Inferior parietal cortex (tissue), 1 donor: ENCODE measurements around the gene FAM107B.
A peak's percentile ranks its signal among the peaks of the same experiment; 100 is the strongest.
"Not testable (repeated sequence)": the region's sequence is repeated elsewhere in the genome, so short reads cannot be mapped to it uniquely, and the experiment has no call there.

ENCODE experiments used
- DNase-seq: peaks from one replicate; pipeline ENCODE4 v3.0.0-alpha.2; 2016; ENCODE audit errors: extremely low spot score

The FAM107B gene

DNA sequence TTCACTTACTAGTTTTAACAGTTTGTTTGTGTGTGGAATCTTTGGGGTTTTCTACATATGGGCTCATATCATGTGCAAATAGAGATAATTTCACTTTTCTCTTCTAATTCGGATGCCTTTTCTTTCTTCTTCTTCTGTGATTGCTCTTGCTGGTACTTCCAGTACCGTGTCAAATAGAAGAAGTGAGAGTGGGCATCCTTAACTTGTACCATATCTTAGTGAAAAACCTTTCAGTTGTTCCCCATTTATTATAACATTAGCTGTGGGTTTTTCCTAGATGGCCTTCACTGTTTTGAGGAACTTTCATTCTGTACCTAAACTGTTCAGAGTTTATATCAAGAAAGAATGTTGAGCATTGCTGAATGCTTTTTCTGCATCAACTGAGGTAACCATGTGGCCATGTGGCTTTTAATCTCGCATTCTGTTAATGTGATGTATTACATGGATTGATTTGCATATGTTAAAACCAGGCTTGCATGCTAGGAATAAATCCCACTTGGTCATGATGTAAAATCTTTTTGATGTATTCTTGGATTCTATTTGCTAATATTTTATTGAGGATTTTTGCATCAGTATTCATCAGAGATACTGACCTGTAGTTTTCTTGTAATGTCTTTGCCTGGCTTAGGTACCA, 78.7 kb downstream of the FAM107B start:
- DNase-seq: no peak

DNA sequence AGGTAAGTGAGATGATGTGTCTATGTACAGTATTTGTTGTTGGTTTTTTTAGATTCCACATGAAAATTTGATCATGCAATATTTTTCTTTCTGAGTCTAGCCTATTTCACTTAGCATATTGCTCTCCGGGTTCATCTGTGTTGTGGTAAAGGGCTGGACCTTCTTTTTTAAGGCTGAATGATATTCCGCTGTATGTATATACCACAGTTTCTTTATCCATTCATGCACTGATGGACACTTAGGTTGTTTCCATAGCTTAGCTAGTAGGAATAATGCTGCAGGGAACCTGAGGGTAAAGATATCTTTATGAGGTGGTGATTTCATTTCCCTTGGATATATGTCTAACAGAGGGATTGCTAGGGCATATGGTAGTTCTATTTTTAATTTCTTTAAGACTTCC, 80.8 kb downstream of the FAM107B start:
- no peak for DNase-seq

DNA sequence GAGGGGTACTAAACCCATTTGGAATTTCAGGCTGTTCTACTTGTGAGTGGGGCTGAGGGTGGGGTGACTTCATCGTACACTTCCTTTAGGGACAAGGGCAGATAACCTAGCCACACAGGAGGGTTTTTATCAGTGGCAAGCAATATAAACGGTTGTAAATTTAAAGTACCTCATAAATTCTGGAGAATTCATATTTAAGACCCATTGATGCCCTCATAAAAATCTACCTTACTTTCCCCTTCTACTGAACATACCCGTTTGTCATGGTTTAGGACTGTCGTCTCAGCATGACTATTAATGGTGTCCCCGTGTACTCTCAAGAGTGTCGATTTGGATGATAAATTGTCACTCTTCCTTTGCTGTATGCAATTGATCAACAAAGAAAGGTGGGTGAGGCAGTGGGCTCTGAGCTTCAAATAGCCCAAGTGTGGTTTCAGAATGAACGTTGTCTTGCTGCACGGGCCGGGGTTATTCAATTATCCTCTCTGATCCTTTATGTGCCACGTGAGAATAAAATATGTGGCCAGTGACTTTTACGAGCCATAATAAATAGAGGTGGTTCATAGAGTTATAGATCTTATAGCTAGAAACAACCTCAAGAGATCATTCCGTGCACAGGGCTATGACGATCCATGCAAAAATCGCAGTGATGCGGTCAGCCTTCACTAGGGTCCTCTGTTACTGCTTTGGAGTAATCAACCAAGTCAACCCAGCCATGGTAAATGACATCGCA, 82.2 kb downstream of the FAM107B start:
- DNase-seq: no peak

DNA sequence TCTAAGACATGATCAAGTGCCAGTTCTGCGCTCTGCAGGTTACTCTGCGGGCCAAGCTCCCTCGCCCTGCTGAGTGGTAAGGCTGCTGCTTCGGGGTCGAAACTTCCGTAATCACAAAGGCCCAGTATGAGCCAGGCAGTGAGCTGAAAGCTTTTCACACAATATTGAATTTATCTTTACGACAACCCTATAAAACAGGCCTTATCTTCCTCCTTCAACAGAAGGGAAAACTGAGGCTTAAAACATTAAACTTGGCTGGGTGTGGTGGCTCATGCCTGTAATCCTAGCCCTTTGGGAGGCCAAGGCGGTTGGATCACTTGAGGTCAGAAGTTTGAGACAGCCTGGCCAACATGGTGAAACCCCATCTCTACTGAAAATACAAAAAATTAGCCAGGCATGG, 83.3 kb downstream of the FAM107B start:
- no peak for DNase-seq

DNA sequence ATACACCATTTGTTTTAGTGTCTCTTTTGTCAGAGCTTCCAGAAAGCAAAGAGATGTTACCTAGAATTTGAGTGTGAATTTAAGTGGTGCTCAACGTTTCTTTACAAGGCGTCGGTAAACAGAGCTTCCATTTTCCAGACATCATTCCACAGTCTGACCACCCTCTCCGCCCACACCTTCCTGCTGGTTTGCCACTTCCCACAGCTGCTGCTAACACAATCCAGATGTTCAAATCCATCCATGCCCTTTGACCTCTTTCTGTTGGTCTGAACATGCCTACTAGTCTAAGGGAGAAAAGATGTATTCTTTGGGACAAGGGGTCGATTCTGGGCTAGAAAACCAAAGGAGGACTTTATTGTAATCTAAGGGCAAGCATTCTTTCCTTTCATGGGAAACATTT, 86.1 kb downstream of the FAM107B start:
- no peak for DNase-seq

DNA sequence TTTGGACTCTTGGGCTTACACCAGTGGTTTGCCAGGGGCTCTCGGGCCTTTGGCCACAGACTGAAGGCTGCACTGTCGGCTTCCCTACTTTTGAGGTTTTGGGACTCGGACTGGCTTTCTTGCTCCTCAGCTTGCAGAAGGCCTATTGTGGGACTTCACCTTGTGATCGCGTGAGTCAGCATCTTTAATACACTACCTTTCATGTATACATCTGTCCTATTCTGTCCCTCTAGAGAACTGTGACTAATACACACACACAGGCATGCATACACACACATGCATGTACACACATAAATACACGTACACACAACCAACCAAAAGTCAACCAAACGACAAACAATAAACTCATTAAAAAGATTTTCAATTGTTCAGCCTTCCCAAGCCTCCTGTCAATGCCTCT, 86.5 kb downstream of the FAM107B start:
- DNase-seq: not testable (repeated sequence)

DNA sequence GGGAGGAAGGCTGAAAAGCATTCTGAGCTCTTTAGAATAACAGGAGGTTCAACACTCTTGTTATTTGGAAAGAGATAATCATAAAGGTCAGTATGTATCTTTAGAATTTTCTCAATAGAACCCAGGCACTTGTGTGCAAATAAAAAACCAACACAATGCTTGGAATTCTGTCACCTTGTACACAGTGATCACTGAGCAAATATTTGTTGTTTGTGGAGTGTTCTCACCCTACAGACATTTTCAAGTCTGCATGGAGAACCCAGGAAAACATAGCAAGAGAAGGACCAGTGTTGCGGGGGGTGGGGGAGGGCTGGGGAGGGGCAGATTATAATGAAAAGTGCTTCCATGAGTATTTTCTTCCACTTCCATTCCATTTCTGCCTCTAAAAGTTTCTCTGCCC, 87.4 kb downstream of the FAM107B start:
- DNase-seq: no peak

DNA sequence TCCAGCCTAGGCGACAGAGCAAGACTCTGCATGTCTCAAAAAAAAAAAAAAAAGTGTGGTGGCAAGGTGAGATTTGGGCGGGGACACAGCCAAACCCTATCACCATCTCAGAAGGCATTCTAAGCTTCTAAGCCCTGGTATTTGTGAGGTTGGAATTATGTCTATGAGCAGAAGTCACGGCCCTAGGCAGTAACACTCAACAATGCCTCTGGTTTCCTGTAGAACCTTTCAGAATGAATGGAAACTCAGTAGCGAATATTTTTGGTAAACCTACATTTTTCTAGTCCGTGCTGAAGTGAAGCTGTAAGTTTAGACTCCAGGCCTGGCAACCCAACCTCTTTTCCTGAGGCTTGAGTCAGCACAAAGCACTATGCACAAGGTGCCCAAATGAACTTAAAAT, 88.3 kb downstream of the FAM107B start:
- no peak for DNase-seq

DNA sequence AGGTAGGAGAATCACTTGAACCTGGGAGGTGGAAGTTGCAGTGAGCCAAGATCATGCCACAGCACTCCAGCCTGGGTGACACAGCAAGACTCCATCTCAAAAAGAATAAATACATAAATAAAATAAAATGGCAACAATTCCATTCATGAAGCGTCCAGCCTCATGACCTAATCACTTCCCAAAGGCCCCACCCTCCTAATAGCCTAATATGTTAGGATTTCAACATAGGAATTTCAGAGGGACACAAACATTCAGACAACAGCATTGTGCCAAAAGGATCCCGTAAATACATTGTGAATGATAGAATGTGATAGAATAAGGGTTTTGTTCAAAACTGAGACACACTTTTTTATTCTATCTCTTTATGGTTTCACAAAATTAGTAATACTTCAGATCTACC, 90.3 kb downstream of the FAM107B start:
- DNase-seq: no peak

DNA sequence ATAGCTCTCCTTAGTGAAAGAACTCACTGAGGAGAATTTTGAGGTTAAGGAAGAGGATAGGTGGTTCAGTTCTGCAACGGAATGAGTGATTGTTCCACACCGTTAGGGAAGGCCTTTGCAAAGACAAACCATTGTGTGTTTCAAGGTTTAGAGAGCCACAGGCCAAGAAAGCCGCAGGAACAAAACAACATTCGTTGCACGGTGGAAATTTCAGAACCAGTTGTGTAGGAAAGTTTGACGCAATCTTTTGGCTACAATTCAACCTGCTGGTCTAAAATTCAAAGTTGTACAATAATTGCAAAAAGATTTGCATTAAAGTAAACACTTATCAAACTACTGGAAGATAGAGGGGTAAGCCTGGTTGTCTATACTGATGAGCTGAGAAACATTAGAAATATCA, 91.4 kb downstream of the FAM107B start:
- DNase-seq: no peak

DNA sequence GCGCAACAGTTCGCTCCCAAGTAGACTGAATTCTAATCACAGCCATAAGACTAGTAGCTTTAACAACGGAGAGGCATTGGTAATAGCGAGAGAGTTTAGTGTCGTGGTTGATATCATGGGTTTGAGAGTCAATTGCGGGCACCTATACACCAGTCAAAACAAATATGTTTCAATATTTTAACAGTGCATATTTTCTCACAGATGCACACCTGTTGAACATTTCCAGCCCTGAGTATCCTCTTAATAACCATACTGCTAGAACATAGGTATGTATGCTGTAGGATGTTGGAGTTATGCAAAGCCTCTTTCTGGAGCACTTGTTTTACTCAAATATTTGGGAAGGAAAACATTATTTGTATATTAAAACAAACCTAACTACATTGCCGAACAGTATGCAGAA, 92.9 kb downstream of the FAM107B start:
- DNase-seq: no peak

DNA sequence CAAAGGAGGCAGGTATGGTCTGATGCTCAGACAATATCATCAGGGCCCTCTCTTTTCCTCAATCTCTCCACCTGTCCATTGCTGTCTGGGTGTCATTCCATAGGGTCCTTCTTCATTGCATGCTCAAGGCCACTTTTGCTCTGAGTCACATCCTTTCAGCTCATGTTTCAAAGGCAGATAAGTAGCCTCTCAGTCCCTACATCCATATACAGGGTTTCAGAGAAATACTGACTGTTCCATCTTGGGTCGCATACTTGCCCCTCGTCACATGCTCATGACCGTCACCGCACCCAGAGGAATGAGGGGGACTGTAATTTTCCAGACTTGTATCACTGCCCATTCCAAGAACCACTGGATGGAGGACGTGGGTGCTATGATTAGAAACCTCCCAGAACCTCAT, 93.4 kb downstream of the FAM107B start:
- no peak for DNase-seq

DNA sequence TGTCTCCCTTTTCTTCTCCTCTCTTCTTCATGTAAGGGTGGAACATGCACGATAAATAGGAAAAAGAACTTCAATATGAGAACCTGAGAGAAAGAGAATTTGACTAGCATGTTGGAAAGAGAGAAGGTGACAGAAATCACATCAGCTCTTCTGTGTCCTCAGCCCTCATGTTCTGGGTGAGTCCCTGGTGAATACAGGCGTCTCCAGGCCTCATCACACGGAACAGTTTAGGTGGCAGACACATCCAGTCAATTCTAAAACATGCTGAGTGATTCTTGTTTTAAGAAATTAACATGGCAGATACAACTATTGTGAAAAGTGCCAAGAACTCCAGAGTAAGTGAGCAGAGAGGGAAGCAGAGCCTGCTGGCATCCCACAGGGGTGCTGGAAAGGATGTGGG, 96.1 kb downstream of the FAM107B start:
- DNase-seq: no peak

DNA sequence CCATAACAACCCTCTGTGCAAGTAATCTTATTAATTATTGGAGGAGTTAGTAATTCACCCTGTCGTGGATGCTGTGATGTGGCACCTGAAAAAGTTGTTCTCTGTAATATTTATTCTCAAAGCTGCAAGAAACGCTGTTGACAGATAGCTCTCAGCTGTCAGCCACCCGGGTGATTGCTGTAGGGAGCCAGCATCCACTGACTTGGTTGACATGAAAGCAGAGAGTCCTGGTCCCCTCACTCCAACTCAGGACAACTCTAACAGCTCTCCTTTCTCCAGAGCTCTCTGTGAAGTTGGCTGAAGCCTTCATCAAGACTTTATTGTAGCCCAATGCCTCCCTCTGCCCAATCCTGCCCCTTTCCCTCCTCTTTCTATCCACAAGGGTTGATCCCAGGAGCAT, 98.0 kb downstream of the FAM107B start:
- no peak for DNase-seq

DNA sequence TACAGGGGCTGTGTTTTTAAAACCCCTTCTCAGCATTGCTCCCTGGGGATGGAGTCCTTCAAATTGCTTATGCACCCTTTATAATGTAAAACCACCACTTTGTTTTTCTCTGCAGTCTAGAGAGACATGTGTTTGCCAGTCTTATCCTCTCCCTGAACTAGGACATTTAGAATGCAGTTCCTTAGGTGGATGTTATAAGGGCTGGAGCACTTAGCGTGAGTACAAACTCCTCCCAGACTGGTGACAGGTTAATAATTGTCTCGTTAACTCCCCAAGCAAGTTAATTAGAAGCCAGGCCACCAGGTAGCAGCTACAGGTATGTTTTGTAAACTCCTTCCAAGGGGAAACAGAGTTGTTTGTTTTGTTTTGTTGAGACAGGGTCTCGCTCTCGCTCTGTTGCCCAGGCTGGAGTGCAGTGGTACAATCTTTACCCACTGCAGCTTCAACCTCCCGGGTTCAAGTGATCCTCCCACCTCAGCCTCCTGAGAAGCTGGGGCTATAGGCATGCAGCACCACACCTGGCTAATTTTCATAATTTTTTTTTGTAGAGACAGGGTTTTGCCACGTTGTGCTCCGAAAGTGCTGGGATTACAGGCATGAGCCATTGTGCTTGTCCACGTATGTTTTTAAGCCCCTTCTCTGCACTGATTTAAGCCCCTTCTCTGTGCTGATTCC, 100.2 kb downstream of the FAM107B start:
- no peak for DNase-seq

DNA sequence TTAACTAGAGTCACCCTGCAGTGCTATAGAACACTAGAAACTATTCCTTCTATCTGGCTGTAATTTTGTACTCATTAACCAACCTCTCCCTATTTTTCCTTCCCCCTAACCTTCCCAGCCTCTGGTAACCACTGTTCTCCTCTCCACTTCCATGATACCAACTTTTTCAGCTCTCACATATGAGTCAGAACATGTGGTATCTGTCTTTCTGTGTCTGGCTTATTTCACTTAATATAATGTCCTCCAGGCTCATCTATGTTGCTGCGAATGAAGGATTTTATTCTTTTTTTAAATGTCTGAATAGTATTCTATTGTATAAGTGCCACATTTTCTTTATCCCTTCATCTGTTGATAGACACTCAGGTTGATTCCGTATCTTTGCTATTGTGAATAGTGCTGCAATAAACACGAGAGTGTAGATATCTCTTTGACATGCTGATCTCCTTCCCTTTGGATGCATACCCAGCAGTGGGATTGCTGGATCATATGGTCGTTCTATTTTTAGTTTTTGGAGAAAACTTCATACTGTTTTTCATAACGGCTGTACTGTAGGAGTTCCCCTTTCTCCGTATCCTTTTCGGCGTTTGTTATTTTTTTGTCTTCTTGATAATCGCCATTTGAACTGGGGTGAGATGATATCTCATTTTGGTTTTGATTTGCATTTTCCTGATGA, 101.4 kb downstream of the FAM107B start:
- no peak for DNase-seq

DNA sequence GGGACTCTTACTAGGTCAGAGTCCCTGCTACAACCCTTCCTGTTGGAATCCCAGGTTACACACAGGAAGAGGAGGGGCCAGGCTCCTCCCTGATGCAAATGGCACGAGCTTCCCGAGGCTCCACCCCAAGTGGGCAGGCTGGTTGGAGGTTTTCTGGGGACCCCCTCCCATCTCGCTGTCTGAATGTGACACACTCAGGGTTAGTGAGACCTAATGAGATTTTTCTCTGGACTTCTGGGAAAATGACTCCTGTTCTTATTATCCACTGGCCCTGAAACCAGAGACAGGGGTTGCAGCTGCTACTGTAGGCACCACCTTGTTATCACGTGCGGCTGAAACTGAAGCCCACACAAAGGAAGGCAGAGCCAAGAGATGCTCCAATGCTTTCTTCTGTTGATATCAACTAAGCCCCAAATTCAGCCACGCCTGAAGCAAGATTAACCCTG, 103.3 kb downstream of the FAM107B start:
- DNase-seq: no peak

DNA sequence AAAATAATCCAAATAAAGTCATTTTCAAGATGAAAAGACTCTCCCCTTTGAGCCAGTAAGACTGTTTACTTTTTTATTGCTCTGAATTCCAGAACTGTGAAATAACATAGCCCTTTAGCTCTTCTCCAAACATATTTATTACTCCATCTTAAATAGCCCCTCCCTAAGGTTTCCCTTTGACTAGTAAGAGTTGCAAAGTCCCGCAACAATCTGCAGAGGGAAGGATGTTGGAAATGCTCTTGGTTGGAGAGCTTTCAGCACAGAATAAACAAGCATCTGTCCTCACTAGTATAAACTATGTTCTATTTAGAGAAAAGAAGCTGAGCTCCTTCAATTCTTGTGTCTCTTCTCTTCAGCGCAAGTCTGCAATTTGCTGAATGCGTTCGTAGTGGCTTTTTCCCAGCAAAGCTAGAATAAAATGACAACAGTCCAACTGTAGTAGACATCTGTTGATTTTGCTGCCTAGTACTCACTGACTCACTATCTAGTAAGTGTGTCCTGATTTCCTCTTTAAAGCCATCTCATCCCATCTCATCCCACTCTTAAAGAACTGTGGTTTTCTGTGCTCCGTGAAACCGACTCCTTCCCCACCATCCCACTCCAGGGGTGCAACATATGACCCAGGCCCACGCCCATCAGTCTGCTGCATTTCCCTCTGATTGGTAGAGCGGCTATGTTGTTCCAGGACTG, 104.0 kb downstream of the FAM107B start:
- peak; percentile 50 for DNase-seq

DNA sequence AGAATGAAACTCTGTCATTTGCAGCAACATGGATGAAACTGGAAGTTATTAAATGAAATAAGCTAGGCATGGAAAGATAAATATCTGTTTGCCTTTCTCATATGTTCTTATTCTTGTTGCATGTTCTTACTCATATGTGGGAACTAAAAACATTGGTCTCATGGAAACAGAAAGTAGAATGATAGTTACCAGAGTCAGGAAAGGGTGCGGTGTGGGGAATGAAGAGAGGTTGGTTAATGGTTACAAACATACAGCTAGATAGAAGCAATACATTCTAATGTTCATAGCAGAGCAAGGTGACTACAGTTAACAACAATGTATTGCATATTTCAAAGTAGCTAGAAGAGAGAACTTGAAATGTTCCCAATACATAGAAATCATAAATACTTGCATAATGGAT, 105.1 kb downstream of the FAM107B start:
- no peak for DNase-seq

DNA sequence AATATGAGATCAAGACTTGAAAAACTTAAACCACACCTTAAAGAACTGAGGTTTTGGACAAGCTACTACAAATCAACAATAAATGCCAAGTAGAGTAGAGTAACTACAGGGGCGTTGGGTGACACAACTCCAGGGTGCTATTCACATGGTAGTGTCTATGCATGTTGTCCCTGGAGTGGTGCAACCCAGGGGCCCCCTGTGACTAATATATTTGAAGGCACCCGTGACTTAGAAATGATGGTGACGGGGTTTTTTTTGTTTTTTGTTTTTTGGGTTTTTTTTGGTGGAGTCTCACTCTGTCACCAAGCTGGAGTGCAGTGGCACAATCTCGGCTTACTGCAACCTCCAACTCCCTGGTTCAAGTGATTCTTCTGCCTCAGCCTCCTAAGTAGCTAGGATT, 106.9 kb downstream of the FAM107B start:
- no peak for DNase-seq

DNA sequence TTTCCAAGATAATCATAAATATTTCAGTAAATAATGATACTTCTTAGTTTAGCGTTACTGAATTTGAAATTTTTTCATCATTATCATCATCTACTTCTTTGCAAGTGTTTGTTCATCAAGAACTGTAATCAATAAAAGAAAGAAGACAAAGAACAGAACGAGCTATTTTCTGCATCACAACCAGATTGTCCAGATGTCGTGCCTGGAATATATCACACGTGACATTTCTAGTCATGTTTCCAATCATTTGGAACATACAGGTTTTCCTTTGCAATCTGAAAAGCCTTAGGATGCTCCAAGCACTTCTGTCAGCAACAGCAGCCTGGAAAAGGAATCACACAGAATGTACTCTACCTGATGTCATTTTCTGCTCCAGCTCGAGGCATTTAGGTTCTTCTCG, 107.4 kb downstream of the FAM107B start:
- no peak for DNase-seq
